H4 (cell line): ENCODE data around the gene METAP1. TPM values are rescaled to one million over a fixed set of nuclear protein-coding genes. Genes with fewer than 3 reads are reported as not detected.
"Not testable (repeated sequence)": the region's sequence is repeated elsewhere in the genome, so short reads cannot be mapped to it uniquely, and the experiment has no call there.

Experiments used
- DNase-seq: peaks from one replicate; pipeline ENCODE4 v3.0.0-alpha.2; 2015; ENCODE audit warnings: low spot score
- total RNA-seq: library from RNA; depleted of rRNA; stranded (reverse); fragments of >200 nt; shearing (Covaris generic); gene quantifications from 2 replicates; pipeline ENCODE4 v1.2.3, GENCODE V29; 2014

Gene METAP1
- total RNA-seq, 1 experiment from 2014 or later, result 94.6 TPM

GRCh38 chr4:98997166-98997565 is 1.6 kb downstream of the METAP1 start:
- no peak for DNase-seq

GRCh38 chr4:98998551-98998950 is 3.0 kb downstream of the METAP1 start:
- DNase-seq, result no peak

- DNase-seq, result no peak
These were observed 6.8 kb downstream of the METAP1 start for GRCh38 chr4:99002279-99002678.

- DNase-seq, result no peak
These were observed 12.5 kb downstream of the METAP1 start for GRCh38 chr4:99008051-99008450.

GRCh38 chr4:99011910-99012309 is 16.4 kb downstream of the METAP1 start:
- DNase-seq, result no peak

GRCh38 chr4:99013402-99013843 is 17.9 kb downstream of the METAP1 start:
- DNase-seq, result no peak

- no peak for DNase-seq
These were observed 18.5 kb downstream of the METAP1 start for GRCh38 chr4:99013884-99014523.

GRCh38 chr4:99021386-99021785 is 25.9 kb downstream of the METAP1 start:
- no peak for DNase-seq

GRCh38 chr4:99022566-99022965 is 27.0 kb downstream of the METAP1 start:
- no peak for DNase-seq

GRCh38 chr4:99023800-99024251 is 28.3 kb downstream of the METAP1 start:
- DNase-seq, result not testable (repeated sequence)

- DNase-seq, result no peak
These were observed 29.2 kb downstream of the METAP1 start for GRCh38 chr4:99024481-99025275.

- DNase-seq, result no peak
These were observed 30.0 kb downstream of the METAP1 start for GRCh38 chr4:99025506-99025905.

- DNase-seq, result no peak
These were observed 31.8 kb downstream of the METAP1 start for GRCh38 chr4:99027304-99027703.

GRCh38 chr4:99028187-99028586 is 32.7 kb downstream of the METAP1 start:
- no peak for DNase-seq

GRCh38 chr4:99029018-99029735 is 33.7 kb downstream of the METAP1 start:
- DNase-seq, result no peak

- DNase-seq, result no peak
These were observed 34.3 kb downstream of the METAP1 start for GRCh38 chr4:99029852-99030251.

GRCh38 chr4:99033956-99034355 is 38.4 kb downstream of the METAP1 start:
- DNase-seq, result no peak

GRCh38 chr4:99038213-99038612 is 42.7 kb downstream of the METAP1 start:
- no peak for DNase-seq

- DNase-seq, result no peak
These were observed 47.8 kb downstream of the METAP1 start for GRCh38 chr4:99043346-99043745.

GRCh38 chr4:99047710-99048109 is 52.2 kb downstream of the METAP1 start:
- no peak for DNase-seq

- DNase-seq, result no peak
These were observed 57.4 kb downstream of the METAP1 start for GRCh38 chr4:99052902-99053301.

GRCh38 chr4:99054428-99054994 is 59.0 kb downstream of the METAP1 start:
- no peak for DNase-seq
